ENCODE results near the gene ENHO.
"Not testable (repeated sequence)": the region's sequence is repeated elsewhere in the genome, so short reads cannot be mapped to it uniquely, and the experiment has no call there.

The ENHO gene

DNA sequence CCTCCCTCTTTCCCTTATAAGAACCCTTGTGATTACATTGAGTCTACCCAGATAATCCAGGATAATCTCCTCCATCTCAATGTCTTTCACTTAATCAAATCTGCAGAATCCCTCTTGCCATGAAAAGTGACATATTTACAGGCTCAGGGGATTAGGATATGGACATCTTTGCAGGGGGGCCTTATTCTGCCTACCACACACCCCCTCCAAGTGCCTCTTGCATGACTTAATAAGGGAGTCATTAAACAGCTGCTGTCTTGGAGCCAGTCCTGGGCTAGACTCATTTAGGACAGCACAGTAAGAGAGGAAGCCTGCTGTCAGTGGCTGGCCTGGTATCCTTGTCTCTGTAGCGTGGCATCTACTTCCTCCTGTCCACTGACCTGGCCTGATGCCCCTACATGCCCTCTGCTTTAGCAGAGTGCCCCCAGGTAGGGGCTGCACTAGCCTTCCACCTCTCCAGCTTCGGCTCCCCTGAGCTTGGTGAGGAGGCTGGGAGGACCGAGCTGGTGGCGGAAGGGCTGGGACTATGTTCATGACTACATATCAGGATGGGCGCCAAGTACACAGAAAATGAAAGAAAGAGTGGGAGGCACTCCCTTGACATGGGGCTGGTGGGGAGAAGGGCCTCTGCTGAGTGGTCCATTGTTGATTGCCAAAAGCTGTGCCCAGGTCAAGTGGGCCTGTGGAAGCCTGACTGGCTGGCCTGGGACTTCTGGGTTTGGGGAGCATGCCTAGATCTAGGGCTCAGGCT is 17.2 kb downstream of the ENHO start:
- DNase-seq, result no peak

DNA sequence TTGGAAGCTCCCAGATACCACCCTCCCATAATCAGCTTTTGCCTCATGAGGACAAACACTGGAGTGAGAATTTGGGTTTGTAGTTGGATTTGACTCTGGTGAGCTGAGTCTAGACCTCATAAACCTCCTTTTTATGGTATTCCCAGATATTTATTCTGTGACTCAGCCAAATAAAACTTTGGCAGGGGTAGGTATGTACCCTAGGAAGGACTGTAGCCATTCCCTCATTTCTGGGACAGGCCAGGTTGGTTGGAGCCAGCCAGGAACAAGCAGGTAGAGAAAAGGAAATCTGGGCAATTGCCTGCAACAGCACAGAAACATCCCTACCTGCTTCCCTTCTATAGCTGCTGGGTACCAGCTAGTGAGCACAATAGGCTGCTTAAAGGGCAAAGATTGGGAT is 19.4 kb downstream of the ENHO start:
- DNase-seq, result no peak

DNA sequence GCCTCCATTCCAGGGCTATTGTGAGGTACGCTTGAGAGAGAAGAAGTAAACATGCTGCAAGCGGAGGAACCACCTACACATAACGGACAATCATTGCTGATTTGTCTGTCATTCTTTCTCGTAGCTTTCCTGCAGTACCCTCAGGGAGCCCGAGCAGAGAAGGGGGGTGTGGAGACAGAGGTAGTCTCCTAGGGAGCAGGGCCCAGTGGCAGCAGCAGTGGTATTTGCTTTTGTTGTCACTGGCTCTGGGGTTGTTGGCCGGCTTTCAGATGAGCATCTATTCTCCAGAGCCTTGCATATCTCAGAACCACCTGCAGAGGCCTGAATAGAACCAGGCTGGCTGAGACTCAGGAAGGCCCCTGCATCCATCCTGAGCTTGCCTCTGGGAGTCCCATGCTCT is 19.9 kb downstream of the ENHO start:
- no peak for DNase-seq

DNA sequence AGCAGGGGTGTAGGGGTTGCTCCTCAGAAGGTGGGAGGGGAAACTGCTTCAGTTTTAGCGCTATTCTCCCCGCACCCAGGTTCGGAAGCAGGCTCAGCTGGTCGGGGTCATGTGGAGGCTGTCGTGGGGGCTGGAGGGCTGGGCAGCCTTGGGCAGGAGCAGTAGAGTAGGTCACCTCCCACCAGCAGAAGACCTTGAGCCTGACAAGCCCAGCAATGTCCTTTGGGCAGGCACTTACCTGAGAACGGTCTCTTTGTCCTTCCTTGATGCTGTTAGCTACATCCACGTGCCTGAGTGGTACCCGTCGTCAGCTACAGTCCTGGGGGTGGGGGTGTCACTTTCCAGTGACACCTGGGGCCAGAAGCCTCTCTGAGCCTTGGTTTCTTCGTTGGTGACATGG is 20.3 kb downstream of the ENHO start:
- no peak for DNase-seq

DNA sequence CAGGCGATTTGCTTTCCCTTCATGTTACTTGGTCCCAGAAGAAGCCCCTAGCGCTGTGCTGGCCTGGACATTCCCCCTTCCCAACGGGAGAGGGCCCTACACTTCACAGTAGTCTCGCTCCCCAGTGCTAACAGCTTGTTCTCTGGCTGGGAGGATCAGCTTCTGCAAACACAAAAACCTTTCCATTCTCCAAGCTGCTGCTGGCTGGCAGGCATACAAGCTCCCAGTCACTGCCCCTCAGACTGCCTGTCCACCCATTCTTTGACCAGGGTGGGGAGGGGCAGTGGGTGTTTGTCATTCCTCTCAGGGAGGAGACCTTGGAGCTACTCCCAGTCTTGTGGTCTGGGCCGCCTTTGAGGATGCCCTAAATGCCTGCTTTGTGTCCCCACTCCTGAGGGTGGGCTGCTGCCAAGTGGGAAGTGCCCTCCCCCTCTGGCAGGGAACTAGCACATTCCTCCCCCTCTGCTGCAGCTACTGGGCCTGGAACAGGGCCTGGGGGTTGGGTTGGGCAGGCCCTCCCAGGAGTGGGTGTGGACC is 20.8 kb downstream of the ENHO start:
- peak; percentile 61 for DNase-seq

DNA sequence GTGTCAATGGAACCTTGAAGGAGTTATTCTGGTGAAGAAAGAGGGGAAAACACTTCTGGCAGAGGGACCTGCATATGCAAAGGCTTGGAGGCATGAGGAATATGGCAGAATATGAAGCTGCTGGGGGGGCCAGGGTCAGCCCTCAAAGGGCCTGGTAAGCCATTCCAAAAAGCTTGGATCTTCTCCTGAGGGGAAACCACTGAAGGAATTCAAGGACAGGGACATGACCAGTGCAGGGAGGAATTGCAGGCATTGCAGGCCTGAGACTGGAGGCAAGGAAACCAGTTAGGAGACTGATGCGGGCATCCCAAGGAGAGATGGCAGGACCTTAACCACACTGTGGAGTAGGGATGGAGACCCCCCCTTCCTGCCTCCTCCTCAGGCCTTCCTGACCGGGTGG is 21.4 kb downstream of the ENHO start:
- no peak for DNase-seq

DNA sequence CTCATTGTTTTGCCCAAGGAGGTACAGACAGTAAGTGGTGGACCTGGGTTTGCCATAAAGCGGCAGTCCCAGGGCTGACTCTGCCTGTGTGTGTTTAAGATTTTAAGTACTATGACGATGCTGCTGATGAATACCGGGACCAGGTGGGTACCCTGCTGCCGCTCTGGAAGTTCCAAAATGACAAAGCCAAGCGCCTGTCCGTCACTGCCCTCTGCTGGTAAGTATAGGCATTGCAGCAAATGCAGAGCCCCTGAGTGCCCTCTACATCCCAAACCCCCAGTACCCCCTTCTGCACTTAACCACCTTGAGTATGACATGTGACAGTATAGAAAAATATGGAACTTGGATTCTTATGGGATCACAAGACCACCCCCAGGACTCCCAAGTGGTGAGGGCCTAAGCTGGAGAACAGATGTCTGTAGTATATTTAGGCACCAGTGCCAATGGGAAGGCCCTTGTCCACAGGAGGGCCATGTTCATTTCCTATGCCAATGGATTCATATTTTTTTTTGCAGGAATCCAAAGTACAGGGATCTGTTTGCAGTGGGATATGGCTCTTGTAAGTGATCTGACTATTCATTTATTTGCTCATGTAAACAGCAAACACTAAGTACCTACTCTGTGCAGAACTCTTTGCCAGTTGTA is 22.0 kb downstream of the ENHO start:
- DNase-seq, result peak; percentile 24

DNA sequence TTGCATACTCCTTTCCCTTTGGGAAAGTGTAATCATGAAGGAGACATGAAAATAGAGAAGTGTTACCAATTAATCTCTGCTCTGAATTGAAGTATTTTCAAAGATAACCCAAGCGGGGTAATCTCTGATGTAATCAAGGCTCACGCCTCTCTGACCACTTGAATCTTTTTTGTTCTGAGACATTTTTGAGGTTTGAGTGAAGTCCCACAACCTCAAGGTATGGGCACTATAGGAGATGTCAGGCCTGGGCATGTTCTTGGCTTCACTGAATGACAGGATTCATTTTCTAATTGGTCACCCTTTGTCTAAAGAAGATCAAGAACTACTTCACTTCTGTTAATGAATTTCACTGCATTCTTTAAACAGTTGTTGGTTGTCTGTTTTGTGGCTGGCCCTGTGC is 23.7 kb downstream of the ENHO start:
- DNase-seq, result no peak

DNA sequence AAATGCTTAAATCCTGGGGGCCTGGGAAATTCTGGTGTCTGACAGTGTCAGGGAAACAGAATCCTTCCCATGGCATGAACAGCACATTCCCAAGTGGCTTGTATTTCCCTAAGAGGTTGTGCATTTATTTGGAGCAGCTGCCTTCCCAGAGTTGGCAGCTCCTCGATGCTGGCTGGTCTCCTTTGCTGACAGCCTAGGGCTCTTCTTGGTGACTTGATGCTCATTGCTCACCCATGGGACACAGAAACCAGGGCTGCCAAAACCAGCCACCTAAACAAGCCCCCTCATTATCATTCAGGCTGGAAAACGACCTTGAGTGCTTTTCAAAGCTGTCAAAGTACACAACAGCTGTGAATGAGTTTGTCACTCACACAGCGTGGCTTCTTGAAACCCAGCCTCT is 24.2 kb downstream of the ENHO start:
- DNase-seq, result no peak

DNA sequence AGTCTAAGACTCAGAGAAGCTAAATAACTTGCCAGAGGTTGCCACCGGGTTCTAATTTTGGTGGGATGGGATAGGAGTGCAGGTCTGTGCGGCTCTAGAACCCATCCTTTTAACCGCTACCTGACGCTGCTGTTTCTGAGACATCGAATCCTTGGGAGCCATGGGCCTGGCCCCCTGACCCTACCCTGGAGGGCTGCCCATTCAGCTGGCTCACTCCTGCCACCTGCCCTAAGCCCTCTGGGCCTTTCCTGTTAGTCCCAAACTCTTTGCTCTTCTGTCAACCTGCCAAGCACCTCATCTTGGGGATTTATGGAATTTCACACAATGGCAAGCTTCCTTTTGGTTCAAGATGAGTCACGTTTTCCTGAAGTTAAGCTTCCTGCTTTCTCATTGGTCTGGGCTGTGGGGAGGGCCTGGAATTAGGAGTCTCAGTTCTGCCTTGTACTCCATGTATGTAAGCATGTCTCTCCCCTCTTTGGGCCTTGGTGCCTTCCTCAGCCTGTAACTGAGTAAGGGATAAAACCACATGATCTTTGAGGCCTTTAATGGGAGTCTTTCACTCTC is 26.6 kb downstream of the ENHO start:
- peak; percentile 29 for DNase-seq

DNA sequence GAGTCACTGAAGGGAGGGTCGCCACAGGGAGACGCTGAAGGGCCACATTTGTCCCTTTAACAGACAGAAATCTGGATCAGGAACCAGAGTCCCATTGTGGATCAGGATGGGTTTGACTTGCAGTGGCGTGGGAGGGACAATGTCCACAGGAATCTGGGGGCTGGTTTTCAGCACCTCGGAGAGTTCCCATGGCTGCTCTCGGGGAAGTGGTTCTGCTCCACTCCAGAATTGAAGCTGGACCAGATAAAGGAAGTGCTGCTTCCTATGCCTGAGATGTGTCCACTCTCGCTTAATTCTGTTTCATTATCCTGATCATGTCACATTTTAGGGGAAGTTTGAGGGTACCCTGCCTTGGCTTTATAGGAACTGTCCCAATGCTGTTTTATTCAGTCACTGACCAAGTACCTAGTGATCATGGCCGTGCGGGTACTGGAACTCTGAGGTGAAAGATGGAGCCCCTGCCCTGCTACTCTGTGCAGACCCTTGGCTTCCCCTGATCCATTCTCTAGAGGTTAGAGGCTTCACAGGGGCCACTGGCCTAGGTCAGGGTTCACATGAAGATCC is 28.7 kb downstream of the ENHO start:
- peak; percentile 44 for DNase-seq

DNA sequence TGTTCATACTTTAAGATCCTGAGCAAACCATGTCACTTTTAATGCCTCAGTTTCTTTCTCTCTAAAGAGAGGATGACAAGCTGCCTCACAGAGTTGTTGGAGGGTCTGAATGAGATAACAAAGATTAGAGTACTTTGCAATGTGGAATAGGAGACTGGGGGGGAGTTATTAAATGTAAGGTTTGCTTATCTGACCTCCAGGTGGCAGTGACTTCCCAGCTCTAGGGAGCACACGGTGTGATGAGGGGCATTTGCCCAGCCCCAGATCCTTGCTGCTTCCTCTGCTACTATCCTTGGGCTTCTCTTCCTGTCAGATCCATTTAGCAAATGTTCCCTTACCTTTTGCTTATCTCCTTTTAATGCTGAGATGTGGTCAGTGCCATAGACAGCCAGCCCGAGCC is 30.7 kb downstream of the ENHO start:
- no peak for DNase-seq

DNA sequence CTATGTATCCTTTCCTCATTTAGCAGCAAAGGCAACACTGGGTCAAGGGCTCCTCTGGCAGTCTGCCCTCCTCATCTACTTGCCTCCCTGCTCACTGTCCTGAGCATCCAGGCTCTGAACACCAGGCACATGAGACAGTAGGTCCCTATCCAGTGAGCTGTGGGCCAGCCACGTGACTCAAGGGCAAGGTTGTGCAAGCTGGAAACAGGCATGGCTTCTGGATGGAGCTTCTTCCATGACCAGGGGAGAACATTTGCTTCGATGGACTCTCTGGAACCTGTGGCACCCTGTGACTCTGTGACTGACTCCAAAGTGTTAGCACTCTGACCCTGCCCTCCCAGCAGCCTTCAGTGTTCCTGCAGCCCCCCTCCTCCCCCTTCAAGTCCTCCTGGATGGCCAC is 31.2 kb downstream of the ENHO start:
- DNase-seq, result no peak

DNA sequence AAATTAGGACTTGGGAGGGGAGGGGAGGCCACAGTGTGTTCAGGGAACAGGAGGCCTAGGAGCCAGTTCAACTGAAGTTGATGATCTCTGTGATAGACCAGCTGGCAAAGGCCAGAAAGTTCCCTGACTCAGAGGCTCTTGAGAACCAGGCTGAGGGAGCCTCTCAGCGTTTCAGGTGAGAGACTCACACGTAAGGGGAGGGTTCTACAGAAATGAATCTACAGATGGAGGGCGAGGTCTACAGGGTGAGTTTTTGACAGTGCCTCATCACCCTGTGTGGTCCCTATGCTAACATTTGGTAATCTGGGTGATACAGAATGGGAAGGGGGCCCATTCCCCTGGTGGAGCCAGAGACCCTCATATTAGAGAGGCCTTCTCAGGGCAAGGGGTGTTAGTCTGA is 32.0 kb downstream of the ENHO start:
- DNase-seq, result no peak

DNA sequence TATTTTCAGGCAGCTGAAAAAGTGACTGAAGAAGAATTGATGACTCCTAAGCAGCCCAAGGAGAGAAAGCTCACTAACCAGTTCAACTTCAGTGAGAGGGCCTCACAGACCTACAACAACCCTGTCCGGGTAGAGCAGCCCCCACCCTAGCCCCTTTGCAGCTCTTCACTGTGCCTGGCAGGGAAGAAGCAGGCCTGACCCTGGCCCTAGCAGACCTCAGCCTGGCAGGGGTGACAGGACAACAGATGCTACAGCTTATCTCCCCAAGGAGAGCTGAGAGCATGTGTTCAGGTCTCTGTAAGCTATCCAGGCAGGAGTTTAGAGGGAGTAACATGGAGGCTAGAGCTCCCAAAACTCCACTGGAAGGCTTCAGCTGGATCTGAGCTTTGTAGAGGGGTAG is 32.4 kb downstream of the ENHO start:
- no peak for DNase-seq

DNA sequence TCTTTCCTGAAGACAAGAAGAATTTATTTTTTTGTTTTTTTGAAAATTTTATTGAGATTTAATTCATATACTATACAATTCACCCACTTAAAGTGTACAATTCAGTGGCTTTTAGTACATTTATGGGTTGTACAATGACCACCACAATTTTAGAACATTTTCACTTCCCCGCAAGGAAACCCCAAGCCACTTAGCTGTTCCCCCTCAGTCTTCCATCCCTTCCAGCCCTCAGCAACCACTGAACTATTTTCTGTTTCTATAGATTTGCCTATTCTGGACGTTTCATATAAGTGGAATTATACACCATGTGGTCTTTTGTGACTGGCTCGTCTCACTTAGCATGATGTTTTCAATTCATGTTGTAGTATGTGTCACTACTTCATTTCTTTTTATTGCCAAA is 36.2 kb downstream of the ENHO start:
- no peak for DNase-seq

DNA sequence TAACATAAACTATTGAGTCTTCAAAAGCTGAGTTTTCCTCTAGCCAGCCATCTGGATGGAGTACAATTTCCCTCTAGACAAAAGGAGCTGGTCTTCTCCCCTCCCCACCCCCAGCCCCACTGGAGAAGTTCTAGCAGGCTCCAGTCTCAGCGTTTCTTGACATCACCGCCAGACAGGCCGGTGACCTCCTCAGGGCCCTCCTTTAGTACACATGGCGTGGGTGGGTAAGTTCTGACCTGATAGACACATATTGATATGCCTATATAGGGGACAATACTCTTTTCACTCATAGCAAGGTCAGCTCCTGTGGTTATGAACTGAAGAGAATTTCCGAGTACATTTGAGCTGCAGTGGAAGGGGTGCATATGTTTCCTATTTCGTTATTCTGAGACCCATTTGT is 37.0 kb downstream of the ENHO start:
- DNase-seq, result no peak

DNA sequence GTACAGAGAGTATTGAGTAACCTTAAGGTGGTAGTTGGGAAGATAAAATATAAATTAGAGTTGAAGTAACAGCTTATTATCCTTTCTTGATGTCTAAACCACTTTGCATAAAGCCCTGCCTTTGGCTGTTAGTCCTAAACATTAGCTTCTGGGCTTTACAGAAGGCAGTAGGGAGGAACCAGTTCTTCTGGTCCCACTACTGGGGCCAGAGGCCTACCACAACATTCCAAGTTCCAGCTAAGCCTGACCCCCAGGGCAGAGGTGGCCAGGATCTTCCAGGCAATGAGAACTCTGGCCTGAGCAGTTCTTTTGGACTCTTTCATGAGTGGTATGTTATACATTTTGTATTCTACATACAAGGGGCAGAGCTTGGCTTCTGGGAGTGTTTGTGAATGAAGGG is 38.1 kb downstream of the ENHO start:
- DNase-seq, result no peak

DNA sequence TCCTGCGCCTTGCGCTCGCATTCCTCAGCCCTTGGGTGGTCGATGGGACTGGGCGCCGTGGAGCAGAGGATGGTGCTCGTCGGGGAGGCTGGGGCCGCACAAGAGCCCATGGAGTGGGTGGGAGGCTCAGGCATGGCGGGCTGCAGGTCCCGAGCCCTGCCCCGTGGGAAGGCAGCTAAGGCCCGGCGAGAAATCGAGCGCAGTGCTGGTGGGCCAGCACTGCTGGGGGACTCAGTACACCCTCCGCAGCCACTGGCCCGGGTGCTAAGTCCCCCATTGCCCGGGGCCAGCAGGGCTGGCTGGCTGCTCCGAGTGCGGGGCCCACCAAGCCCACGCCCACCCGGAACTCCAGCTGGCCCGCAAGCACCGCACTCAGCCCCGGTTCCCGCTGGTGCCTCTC is 40.0 kb downstream of the ENHO start:
- not testable (repeated sequence) for DNase-seq

DNA sequence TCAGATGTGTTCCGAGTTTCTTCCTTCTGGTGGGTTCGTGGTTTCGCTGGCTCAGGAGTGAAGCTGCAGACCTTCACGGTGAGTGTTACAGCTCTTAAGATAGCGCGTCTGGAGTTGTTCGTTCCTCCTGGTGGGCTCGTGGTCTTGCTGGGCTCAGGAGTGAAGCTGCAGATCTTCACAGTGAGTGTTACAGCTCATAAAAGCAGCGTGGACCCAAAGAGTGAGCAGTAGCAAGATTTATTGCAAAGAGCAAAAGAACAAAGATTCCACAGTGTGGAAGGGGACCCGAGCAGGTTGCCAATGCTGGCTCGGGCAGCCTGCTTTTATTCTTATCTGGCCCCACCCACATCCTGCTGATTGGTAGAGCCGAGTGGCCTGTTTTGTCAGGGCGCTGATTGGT is 41.2 kb downstream of the ENHO start:
- not testable (repeated sequence) for DNase-seq

DNA sequence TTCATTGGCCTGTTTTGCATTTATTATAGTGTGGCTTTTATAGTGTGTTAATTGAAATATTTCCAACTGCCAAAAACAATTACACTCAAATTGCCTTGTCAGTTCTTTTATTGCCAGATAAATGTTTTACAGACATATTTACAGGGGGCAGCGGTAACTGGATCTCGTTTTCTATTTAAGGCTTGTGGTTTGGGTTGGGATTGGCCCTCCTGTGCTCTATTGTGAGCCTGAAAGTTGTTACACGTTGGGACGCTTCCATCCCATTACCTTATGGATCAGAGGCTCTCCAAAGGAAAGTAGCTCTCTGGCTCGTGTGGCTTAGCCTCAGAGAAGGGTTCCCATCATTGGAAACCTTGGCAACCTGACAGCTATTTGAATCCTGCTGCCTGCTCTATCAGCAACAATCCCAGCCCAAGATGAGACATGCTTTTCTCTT is 43.3 kb downstream of the ENHO start:
- DNase-seq, result no peak

DNA sequence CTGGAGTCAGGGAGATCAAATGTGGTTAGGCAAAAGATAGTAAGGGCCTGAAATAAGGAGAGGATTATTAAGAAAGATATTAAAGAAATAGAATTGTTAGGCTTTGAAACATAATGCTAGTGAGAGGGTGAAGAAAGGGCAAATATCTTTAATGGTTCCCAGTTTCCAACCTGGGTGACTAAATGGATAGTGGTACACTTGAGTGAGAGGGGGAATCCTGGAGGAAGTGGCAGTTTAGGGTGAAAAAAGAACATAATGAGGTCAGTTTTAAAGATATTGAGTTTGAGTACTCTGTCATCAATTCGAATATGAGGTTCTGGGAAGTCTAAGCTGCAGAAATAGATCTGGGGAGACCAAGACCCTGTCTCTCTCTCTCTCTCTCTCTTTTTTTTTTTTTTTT is 45.2 kb downstream of the ENHO start:
- DNase-seq, result no peak

DNA sequence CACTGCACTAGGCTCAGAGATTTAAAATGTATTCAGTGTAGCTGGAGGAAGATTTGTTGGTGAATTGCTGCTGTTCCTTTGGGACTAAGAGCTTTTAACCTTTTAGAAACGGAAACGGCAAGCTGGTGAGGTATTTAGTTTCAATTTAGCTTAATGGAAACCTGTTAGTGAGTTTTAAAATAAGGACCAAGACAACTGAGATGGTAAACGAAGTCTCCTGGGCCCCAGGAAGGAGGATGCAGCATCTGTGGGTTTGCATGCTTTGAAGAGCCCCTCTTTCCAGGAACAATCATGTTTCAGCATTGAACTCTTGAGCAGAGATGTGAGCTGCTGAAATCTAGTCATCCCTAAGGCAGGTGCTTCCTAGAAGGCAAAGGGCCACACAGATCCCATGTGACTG is 47.7 kb downstream of the ENHO start:
- DNase-seq, result no peak
